SK-N-SH treated with all-trans-retinoic acid at 6 μM for 48 hours (cell line): ENCODE data around the gene PRR35.

Experiments used
- ARNTL ChIP-seq: fragments of 450-650 bp; formaldehyde crosslinking; IDR thresholded peaks from 2 replicates; pipeline ENCODE4 v1.5.0; 2020; ENCODE audit warnings: low read depth, mild to moderate bottlenecking, moderate library complexity, borderline replicate concordance
- CSDC2 ChIP-seq: fragments of 250-450 bp; sonication (Bioruptor Pico); IDR thresholded peaks from 2 replicates; pipeline ENCODE4 v1.5.0; 2020; ENCODE audit warnings: mild to moderate bottlenecking, moderate library complexity

- TF ChIP-seq CSDC2 (no peak), ARNTL (CRISPR knock-in tag) (no peak)
These were observed 1.7 kb upstream of the PRR35 start for GRCh38 chr16:558298-559020.
